NCI-H1105 (cell line): ENCODE results near the gene FIZ1.
A peak's percentile ranks its signal among the peaks of the same experiment; 100 is the strongest.
"Not testable (repeated sequence)": the region's sequence is repeated elsewhere in the genome, so short reads cannot be mapped to it uniquely, and the experiment has no call there.

Experiments used
- DNase-seq: peaks from one replicate; lab custom pipeline; 2025; lab: John Stamatoyannopoulos, UW

The FIZ1 gene

GRCh38 chr19:55569477-55569876 is 29.8 kb downstream of the FIZ1 start:
- not testable (repeated sequence) for DNase-seq

GRCh38 chr19:55567708-55568328 is 31.5 kb downstream of the FIZ1 start:
- DNase-seq = no peak

- no peak for DNase-seq
Measured at GRCh38 chr19:55566823-55567222, 32.5 kb downstream of the FIZ1 start.

GRCh38 chr19:55563261-55563690 is 36.0 kb downstream of the FIZ1 start:
- no peak for DNase-seq

- DNase-seq = no peak
Measured at GRCh38 chr19:55559684-55560083, 39.6 kb downstream of the FIZ1 start.

GRCh38 chr19:55554741-55555152 is 44.6 kb downstream of the FIZ1 start:
- DNase-seq = peak; percentile 29

- no peak for DNase-seq
Measured at GRCh38 chr19:55554302-55554701, 45.0 kb downstream of the FIZ1 start.

GRCh38 chr19:55553217-55554182 is 45.8 kb downstream of the FIZ1 start:
- no peak for DNase-seq

GRCh38 chr19:55552620-55553019 is 46.7 kb downstream of the FIZ1 start:
- no peak for DNase-seq

GRCh38 chr19:55552206-55552605 is 47.1 kb downstream of the FIZ1 start:
- no peak for DNase-seq

- no peak for DNase-seq
Measured at GRCh38 chr19:55550321-55550650, 49.0 kb downstream of the FIZ1 start.

GRCh38 chr19:55549500-55550320 is 49.6 kb downstream of the FIZ1 start:
- no peak for DNase-seq

- DNase-seq = no peak
Measured at GRCh38 chr19:55546822-55547614, 52.3 kb downstream of the FIZ1 start.

GRCh38 chr19:55546011-55546410 is 53.3 kb downstream of the FIZ1 start:
- DNase-seq = no peak

GRCh38 chr19:55545443-55545842 is 53.9 kb downstream of the FIZ1 start, which contains the start of gene SBK3:
Gene SBK3, minus strand, starts transcription at chr19:55545543. Its CDS starts 0 bp downstream, at chr19:55545543.
- DNase-seq = no peak

- DNase-seq = no peak
Measured at GRCh38 chr19:55544776-55545439, 54.4 kb downstream of the FIZ1 start.

- no peak for DNase-seq
Measured at GRCh38 chr19:55544014-55544413, 55.3 kb downstream of the FIZ1 start.

- DNase-seq = no peak
Measured at GRCh38 chr19:55543567-55543966, 55.8 kb downstream of the FIZ1 start.

GRCh38 chr19:55542292-55542855 is 56.9 kb downstream of the FIZ1 start:
- no peak for DNase-seq
